H1 (cell line): ENCODE measurements around the gene SLC27A5. TPM values are rescaled to one million over a fixed set of nuclear protein-coding genes. Genes with fewer than 3 reads are reported as not detected.

Experiments
- CTCF ChIA-PET: fragments of 300-600 bp; sonication (Branson Sonifier 250); formaldehyde crosslinking; loops from one replicate; lab custom pipeline; 2021; ENCODE audit not compliant: partially characterized antibody; lab: Charles Lee
- POLR2A ChIA-PET: fragments of 300-600 bp; sonication (Branson Sonifier 250); formaldehyde crosslinking; loops from one replicate; lab custom pipeline; 2021; ENCODE audit warnings: inconsistent platforms; ENCODE audit not compliant: partially characterized antibody; lab: Charles Lee
- DNase-seq, 2 experiments: peaks; one replicate each; pipeline versions ENCODE4 v3.0.0 to v3.0.0-alpha.2; 2010 to 2022; ENCODE audit warnings: low spot score in 2 of 2, low read depth in 1 of 2, mixed read lengths in 1 of 2
- FAIRE-seq: peaks from 2 replicates; lab custom pipeline; 2011; peaks lifted over from hg19 to GRCh38; lab: Jason Lieb, UNC
- H2AFZ ChIP-seq: 2 replicates; pipeline ENCODE4 v1.8.1; 2012; ENCODE audit warnings: low read length, inconsistent platforms
- H2AK5ac ChIP-seq: 2 replicates; pipeline ENCODE4 v1.6.1; 2013; ENCODE audit warnings: low read depth, low read length
- H2BK120ac ChIP-seq: replicated peaks from 2 replicates; pipeline ENCODE3; 2013; ENCODE audit warnings: low read depth, low read length, inconsistent platforms
- H2BK12ac ChIP-seq: 2 replicates; pipeline ENCODE4 v1.6.1; 2013; ENCODE audit warnings: low read depth, low read length
- H2BK15ac ChIP-seq: 2 replicates; pipeline ENCODE4 v1.6.1; 2013; ENCODE audit warnings: low read length
- H2BK20ac ChIP-seq: 2 replicates; pipeline ENCODE4 v1.6.1; 2013; ENCODE audit warnings: low read length
- H2BK5ac ChIP-seq: 2 replicates; pipeline ENCODE4 v1.6.1; 2013; ENCODE audit warnings: low read depth, low read length
- H3K14ac ChIP-seq: 2 replicates; pipeline ENCODE4 v1.6.1; 2013; ENCODE audit warnings: inconsistent platforms; ENCODE audit not compliant: insufficient read length
- H3K18ac ChIP-seq: 2 replicates; pipeline ENCODE4 v1.6.1; 2013; ENCODE audit warnings: low read length; ENCODE audit errors: extremely low read depth
- H3K23ac ChIP-seq: 2 replicates; pipeline ENCODE4 v1.6.1; 2013; ENCODE audit warnings: inconsistent platforms; ENCODE audit not compliant: insufficient read length
- H3K23me2 ChIP-seq: 2 replicates; pipeline ENCODE4 v1.6.1; 2013; ENCODE audit warnings: low read depth, low read length
- H3K27ac ChIP-seq: 2 replicates; pipeline ENCODE4 v1.6.1; 2011; ENCODE audit warnings: low read depth, low read length, inconsistent platforms
- H3K27me3 ChIP-seq, 4 experiments: replicated peaks in 1 of 4; 1 replicate in 1 of 4; 2 replicates in 3 of 4; pipeline versions ENCODE4 v1.6.1 to v1.8.1; 2011 to 2013; ENCODE audit warnings: low read length in 3 of 4, mild to moderate bottlenecking in 3 of 4, inconsistent platforms in 2 of 4, mixed read lengths in 2 of 4, moderate library complexity in 1 of 4; ENCODE audit not compliant: control insufficient read depth in 3 of 4, insufficient read depth in 3 of 4; ENCODE audit errors: extremely low read depth in 1 of 4
- H3K36me3 ChIP-seq, 4 experiments: 2 replicates each; pipeline versions ENCODE4 v1.6.1 to v1.8.1; 2011 to 2013; ENCODE audit warnings: mild to moderate bottlenecking in 4 of 4, low read length in 3 of 4, moderate library complexity in 2 of 4, control low read depth in 1 of 4, inconsistent platforms in 1 of 4; ENCODE audit not compliant: insufficient read depth in 4 of 4, control insufficient read depth in 2 of 4
- H3K4ac ChIP-seq: replicated peaks from 2 replicates; pipeline ENCODE3; 2013; ENCODE audit warnings: low read length, low read depth, mixed read lengths, inconsistent platforms; ENCODE audit not compliant: insufficient read length
- H3K4me1 ChIP-seq, 4 experiments: replicated peaks in 1 of 4; 1 replicate in 1 of 4; 2 replicates in 3 of 4; pipeline versions ENCODE4 v1.6.1 to v1.8.1; 2011 to 2013; ENCODE audit warnings: low read length in 3 of 4, inconsistent platforms in 2 of 4, mixed read lengths in 1 of 4; ENCODE audit not compliant: insufficient read depth in 4 of 4, control insufficient read depth in 3 of 4
- H3K4me2 ChIP-seq, 2 experiments: 2 replicates each; pipeline versions ENCODE4 v1.6.1 to v1.8.1; 2011 to 2013; ENCODE audit warnings: low read depth in 2 of 2, low read length in 2 of 2, control low read depth in 1 of 2, inconsistent platforms in 1 of 2, mild to moderate bottlenecking in 1 of 2; ENCODE audit not compliant: insufficient read depth in 1 of 2
- H3K4me3 ChIP-seq, 4 experiments: fragments of 200-600, 300-600 bp in 1 of 4; sonication (generic), shearing (Covaris generic), sonication (Bioruptor Twin) in 1 of 4; 2 replicates each; pipeline versions ENCODE4 v1.5.1 to v1.8.1; 2011 to 2016; ENCODE audit warnings: low read length in 4 of 4, low read depth in 3 of 4, control low read depth in 2 of 4, inconsistent platforms in 2 of 4, mild to moderate bottlenecking in 2 of 4, mixed read lengths in 1 of 4, moderate library complexity in 1 of 4; ENCODE audit not compliant: insufficient read depth in 2 of 4; ENCODE audit errors: extremely low read depth in 1 of 4
- H3K56ac ChIP-seq: replicated peaks from 2 replicates; pipeline ENCODE3; 2013; ENCODE audit warnings: low read depth, mild to moderate bottlenecking, mixed read lengths, low read length, inconsistent platforms; ENCODE audit not compliant: insufficient read length
- H3K79me1 ChIP-seq: 2 replicates; pipeline ENCODE4 v1.6.1; 2013; ENCODE audit warnings: low read depth, low read length, control low read depth
- H3K79me2 ChIP-seq, 2 experiments: 2 replicates each; pipeline versions ENCODE4 v1.6.1 to v1.8.1; 2012 to 2013; ENCODE audit warnings: low read length in 2 of 2, mild to moderate bottlenecking in 2 of 2, inconsistent platforms in 1 of 2; ENCODE audit not compliant: insufficient read depth in 2 of 2, control insufficient read depth in 1 of 2
- H3K9ac ChIP-seq, 4 experiments: replicated peaks in 1 of 4; 1 replicate in 1 of 4; 2 replicates in 3 of 4; pipeline versions ENCODE4 v1.6.1 to v1.8.1; 2011 to 2013; ENCODE audit warnings: low read depth in 3 of 4, low read length in 3 of 4, control low read depth in 2 of 4, mild to moderate bottlenecking in 2 of 4, moderate library complexity in 2 of 4, inconsistent platforms in 1 of 4; ENCODE audit errors: extremely low read depth in 1 of 4
- H3K9me3 ChIP-seq, 2 experiments: 2 replicates each; pipeline versions ENCODE4 v1.6.1 to v1.8.1; 2012 to 2013; ENCODE audit warnings: mild to moderate bottlenecking in 2 of 2, moderate library complexity in 2 of 2, control low read depth in 1 of 2, inconsistent platforms in 1 of 2, low read depth in 1 of 2, low read length in 1 of 2, mixed read lengths in 1 of 2; ENCODE audit not compliant: insufficient read depth in 2 of 2
- H4K20me1 ChIP-seq, 2 experiments: replicated peaks in 1 of 2; 2 replicates each; pipeline versions ENCODE3 to v1.8.1; 2011 to 2013; ENCODE audit warnings: inconsistent platforms in 2 of 2, low read length in 2 of 2, mild to moderate bottlenecking in 1 of 2; ENCODE audit not compliant: insufficient read depth in 2 of 2, control insufficient read depth in 1 of 2
- H4K5ac ChIP-seq: 2 replicates; pipeline ENCODE4 v1.6.1; 2013; ENCODE audit warnings: low read length, low read depth, mixed read lengths, inconsistent platforms; ENCODE audit not compliant: insufficient read length
- H4K8ac ChIP-seq: 2 replicates; pipeline ENCODE4 v1.8.0; 2013; ENCODE audit warnings: mild to moderate bottlenecking, moderate library complexity, low read length, inconsistent platforms; ENCODE audit not compliant: insufficient read depth; ENCODE audit errors: extremely low read depth
- H4K91ac ChIP-seq: replicated peaks from 2 replicates; pipeline ENCODE3; 2013; ENCODE audit warnings: low read length, mixed read lengths, inconsistent platforms; ENCODE audit not compliant: insufficient read length
- ASH2L ChIP-seq: fragments of 200-600, 300-600 bp; sonication (generic); IDR thresholded peaks from one replicate; pipeline ENCODE4 v1.7.1; 2017; ENCODE audit warnings: low read length
- BRCA1 ChIP-seq: IDR thresholded peaks from 2 replicates; pipeline ENCODE4 v1.6.1; 2012; ENCODE audit warnings: low read depth, low read length, improper control_type of control experiment
- CBX8 ChIP-seq: fragments of 300-800, 300-1000 bp; sonication (generic); IDR thresholded peaks from 2 replicates; pipeline ENCODE4 v1.7.1; 2016; ENCODE audit warnings: low read depth, low read length, borderline replicate concordance
- CEBPB ChIP-seq: IDR thresholded peaks from 2 replicates; pipeline ENCODE4 v1.6.1; 2012; ENCODE audit warnings: low read depth, low read length
- EGR1 ChIP-seq: IDR thresholded peaks from 2 replicates; pipeline ENCODE4 v1.6.1; 2011; ENCODE audit warnings: low read depth, low read length, borderline replicate concordance
- HDAC6 ChIP-seq: IDR thresholded peaks from one replicate; pipeline ENCODE4 v1.7.1; 2012; ENCODE audit warnings: low read depth, mild to moderate bottlenecking, inconsistent platforms, low read length, moderate library complexity
- JUN ChIP-seq: IDR thresholded peaks from 2 replicates; pipeline ENCODE4 v1.6.1; 2011; ENCODE audit warnings: low read depth, mild to moderate bottlenecking, improper control_type of control experiment, low read length
- MAFK ChIP-seq: IDR thresholded peaks from 2 replicates; pipeline ENCODE4 v1.6.1; 2012; ENCODE audit warnings: low read depth, mild to moderate bottlenecking, improper control_type of control experiment, low read length
- TAF1 ChIP-seq: IDR thresholded peaks from 2 replicates; pipeline ENCODE4 v1.6.1; 2011; ENCODE audit warnings: mild to moderate bottlenecking, low read depth, low read length
- TAF7 ChIP-seq: optimal IDR thresholded peaks from 2 replicates; pipeline ENCODE3; 2011; ENCODE audit warnings: low read depth, mild to moderate bottlenecking, inconsistent platforms, low read length, moderate library complexity, borderline replicate concordance
- YY1 ChIP-seq: IDR thresholded peaks from 2 replicates; pipeline ENCODE4 v1.6.1; 2011; ENCODE audit warnings: low read depth, mild to moderate bottlenecking, low read length
- WGBS, 2 experiments: shearing (Covaris generic) in 1 of 2; methylation state at CpG; one replicate each; pipeline versions ENCODE4 v1.1.6 to v1.1.7; 2013 to 2015; ENCODE audit warnings: low lambda C conversion rate in 2 of 2, mixed read lengths in 2 of 2, inconsistent platforms in 1 of 2, low coverage in 1 of 2, missing lambda C conversion rate in 1 of 2; ENCODE audit not compliant: insufficient replicate concordance in 2 of 2, insufficient coverage in 1 of 2, insufficient read length in 1 of 2; ENCODE audit errors: extremely low coverage in 1 of 2, missing lambda C conversion rate in 1 of 2; 5-methylcytosine and 5-hydroxymethylcytosine counted together
- polyA plus RNA-seq, 7 experiments: library from polyadenylated mRNA; depleted of rRNA in 3 of 7; stranded (reverse) in 5 of 7; unstranded in 2 of 7; fragments of >200 nt in 5 of 7; fragments of 200-250 nt in 2 of 7; gene quantifications; 1 replicate in 5 of 7; 2 replicates in 1 of 7; 4 replicates in 1 of 7; pipeline versions ENCODE4 v1.2.1 to v1.2.3, GENCODE V29; 2011 to 2013; ENCODE audit warnings: missing spikeins in 2 of 7, mixed read lengths in 2 of 7
- total RNA-seq: library from RNA; stranded (reverse); fragmentation: NEBNext Ultra II Directional; extraction: Animal tissue kit (Norgen Biotek cat#: 25700); gene quantifications from 2 replicates; pipeline ENCODE4 v1.2.1, GENCODE V29; 2021
- TF ChIP-seq, protein P1 (sequence below): IDR thresholded peaks from 2 replicates; pipeline ENCODE4 v1.6.1; 2012; ENCODE audit warnings: inconsistent platforms

The SLC27A5 gene
- total and polyA plus RNA-seq, 2 of the 8 experiments (the other 6 are each of a cell fraction or from before 2014, with no cell fraction given), result 25.1 to 80.5 TPM

DNA sequence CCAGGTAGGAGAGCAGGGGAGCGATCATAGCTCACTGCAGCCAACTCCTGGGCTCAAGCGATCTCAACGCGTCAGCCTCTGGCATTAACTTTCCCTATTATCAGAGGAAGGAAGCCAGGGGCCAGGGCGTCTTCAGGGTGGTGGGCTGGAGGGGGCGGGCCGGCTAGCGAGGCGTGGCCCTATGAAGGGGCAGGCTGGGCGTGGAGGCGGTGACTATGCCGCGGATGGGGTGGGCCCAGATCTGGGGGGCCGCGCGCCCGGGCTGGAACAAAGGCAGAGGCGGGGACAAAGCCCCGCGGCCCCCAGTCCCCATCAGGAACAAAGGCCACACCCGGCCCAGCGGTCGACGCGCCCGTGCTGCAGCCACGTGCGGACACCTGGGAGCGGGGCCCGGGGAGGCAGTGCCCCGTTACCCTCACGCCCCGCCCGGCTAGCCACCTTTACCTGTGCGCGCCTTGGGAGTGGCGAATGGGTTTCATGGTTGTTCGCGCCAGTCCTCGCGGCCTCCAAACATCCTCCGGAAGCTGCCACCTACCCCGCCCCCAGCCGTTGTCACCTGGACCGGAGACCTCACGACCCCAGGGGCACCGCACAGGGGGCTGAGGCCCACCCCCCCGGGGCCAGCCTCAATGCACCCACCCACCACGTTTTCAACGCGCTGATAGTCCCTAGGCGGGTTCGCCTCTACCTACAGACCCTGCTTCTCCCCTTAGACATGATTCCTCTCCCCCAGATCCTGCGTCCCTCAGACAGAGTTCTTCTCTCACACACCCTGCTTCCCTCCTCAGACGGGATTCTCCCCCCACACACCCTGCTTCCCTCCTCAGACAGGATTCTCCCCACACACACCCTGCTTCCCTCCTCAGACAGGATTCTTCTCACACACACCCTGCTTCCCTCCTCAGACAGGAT lies 26.7 kb upstream of the SLC27A5 start:
- Histone ChIP-seq H4K20me1 (no peaks in the 10 kb centered on the region), H3K4me1 (peaks cover 0 to 5% (median 4%) of the 10 kb centered on the region in 4 experiments; a peak in 5 of 7 replicates), H3K4me3 (peak overlapping the region; percentile 17 to 52 (median 32)), H4K8ac (peak overlapping the region; percentile 97), H3K4ac (peak overlapping the region; percentile 74), H3K36me3 (no peaks in the 10 kb centered on the region), H3K79me2 (no peaks in the 10 kb centered on the region), H2BK12ac (peak overlapping the region; percentile 98; the same call in 1 of the 2 replicates), H3K27ac (peak overlapping the region; percentile 85), H3K18ac (peak overlapping the region; percentile 93), H3K9ac (peak overlapping the region; percentile 53 to 79 (median 76)), H3K27me3 (peaks cover 0 to 24% (median 10%) of the 10 kb centered on the region in 4 experiments; a peak in 5 of 7 replicates), H3K4me2 (peak overlapping the region; percentile 64 to 87), H4K91ac (peak overlapping the region; percentile 99), H3K23ac (no peak overlapping the region), H2BK20ac (no peak overlapping the region), H3K79me1 (no peaks in the 10 kb centered on the region), H3K56ac (peak overlapping the region; percentile 62), H2BK15ac (peak overlapping the region; percentile 99), H2BK5ac (peak overlapping the region; percentile 98), H2AK5ac (peak overlapping the region; percentile 70; the same call in 1 of the 2 replicates), H2AFZ (no peak overlapping the region), H3K23me2 (peaks cover 3% of the 10 kb centered on the region; the same call in 1 of the 2 replicates), H4K5ac (peak overlapping the region; percentile 63), H3K14ac (no peak overlapping the region), H3K9me3 (no peaks in the 10 kb centered on the region), H2BK120ac (peak overlapping the region; percentile 33)
- peak in 1 of 2 experiments; percentile 88 for DNase-seq
- WGBS, 2 experiments, result 3% methylated on average over 50 of the region's 55 CpGs; no CpG with 5 or more reads in 1 of the 2 experiments
- ChIA-PET POLR2A (interaction anchor here (0.7 to 2.6 kb wide), 19 partner anchors 9 to 49 kb away, joined by 3 to 53 read pairs (median 4); partner anchors contain the start of genes CHMP2A, UBE2M and ZBTB45), CTCF (interaction anchor here (0.6 to 1.9 kb wide), 3 partner anchors 19 to 61 kb away, joined by 3 to 12 read pairs (median 3); partner anchors contain the start of gene ZBTB45)
- no peak for FAIRE-seq
- TF ChIP-seq JUN (no peak), ASH2L (no peak), CBX8 (no peak), YY1 (no peak), CEBPB (no peak), HDAC6 (no peak), TAF7 (peak; percentile 61), MAFK (no peak), BRCA1 (no peak), EGR1 (no peak), TAF1 (peak; percentile 70)
- TF ChIP-seq, protein P1, sequence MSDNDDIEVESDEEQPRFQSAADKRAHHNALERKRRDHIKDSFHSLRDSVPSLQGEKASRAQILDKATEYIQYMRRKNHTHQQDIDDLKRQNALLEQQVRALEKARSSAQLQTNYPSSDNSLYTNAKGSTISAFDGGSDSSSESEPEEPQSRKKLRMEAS, result peak; percentile 99
